Stimulated activated CD8-positive, alpha-beta memory T cell treated with anti-CD3 and anti-CD28 coated beads, Interleukin-12 subunit alpha, Interleukin-12 subunit beta, amount 100 ng/mL, for 24 hours (primary cell): Measurements from ENCODE around the gene SULT1C2.
"Not testable (repeated sequence)": the region's sequence is repeated elsewhere in the genome, so short reads cannot be mapped to it uniquely, and the experiment has no call there.

ENCODE experiments used
- DNase-seq: peaks from one replicate; pipeline ENCODE4 v3.0.0-alpha.2; 2020; ENCODE audit errors: extremely low read depth

Gene SULT1C2

GRCh38 chr2:108351889-108352288 is 63.2 kb downstream of the SULT1C2 start:
- DNase-seq: no peak

GRCh38 chr2:108354136-108354535 is 65.4 kb downstream of the SULT1C2 start:
- DNase-seq: no peak

GRCh38 chr2:108355906-108356734 is 67.4 kb downstream of the SULT1C2 start:
- DNase-seq: no peak

GRCh38 chr2:108359336-108359735 is 70.6 kb downstream of the SULT1C2 start:
- not testable (repeated sequence) for DNase-seq
